ENCODE measurements around the gene C12orf42.

DNA sequence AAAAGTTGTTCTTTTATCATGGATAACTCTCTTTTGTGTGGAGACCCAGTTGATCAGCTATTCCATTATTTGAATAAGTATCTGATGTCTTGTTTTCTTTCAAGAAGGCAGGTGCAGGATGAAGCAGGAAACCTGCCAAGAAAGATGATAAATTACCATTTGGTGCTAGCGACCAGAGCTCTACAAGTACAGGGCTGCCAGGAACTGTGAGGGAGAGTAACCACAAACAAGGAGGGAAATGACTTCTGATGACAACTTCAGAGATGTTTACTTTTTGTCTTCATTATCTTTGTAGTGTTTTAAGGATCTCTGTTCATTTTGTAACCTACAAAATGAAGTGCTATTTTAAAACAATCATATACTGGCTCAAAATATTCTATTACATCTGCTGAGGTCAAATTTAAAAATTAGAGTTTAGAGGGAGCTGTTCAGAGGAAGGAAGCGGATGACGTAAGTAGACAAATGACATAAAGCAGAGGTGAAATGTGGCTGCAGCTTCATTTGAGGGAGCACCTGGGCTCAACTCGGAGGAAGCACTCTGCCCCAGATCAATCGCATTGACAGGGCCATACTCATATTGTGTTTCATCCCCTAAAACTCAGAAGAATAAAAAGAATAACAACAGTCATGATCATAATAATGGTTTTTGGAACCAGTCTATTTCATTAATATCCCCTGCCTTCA is 226.8 kb downstream of the C12orf42 start:
- TF ChIP-seq, protein P1, sequence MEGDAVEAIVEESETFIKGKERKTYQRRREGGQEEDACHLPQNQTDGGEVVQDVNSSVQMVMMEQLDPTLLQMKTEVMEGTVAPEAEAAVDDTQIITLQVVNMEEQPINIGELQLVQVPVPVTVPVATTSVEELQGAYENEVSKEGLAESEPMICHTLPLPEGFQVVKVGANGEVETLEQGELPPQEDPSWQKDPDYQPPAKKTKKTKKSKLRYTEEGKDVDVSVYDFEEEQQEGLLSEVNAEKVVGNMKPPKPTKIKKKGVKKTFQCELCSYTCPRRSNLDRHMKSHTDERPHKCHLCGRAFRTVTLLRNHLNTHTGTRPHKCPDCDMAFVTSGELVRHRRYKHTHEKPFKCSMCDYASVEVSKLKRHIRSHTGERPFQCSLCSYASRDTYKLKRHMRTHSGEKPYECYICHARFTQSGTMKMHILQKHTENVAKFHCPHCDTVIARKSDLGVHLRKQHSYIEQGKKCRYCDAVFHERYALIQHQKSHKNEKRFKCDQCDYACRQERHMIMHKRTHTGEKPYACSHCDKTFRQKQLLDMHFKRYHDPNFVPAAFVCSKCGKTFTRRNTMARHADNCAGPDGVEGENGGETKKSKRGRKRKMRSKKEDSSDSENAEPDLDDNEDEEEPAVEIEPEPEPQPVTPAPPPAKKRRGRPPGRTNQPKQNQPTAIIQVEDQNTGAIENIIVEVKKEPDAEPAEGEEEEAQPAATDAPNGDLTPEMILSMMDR (IDR thresholded peaks at IDR 0.05): no peak
- TF ChIP-seq EZH2 (IDR thresholded peaks at IDR 0.05; ENCODE audit: borderline replicate concordance, insufficient read depth, low read depth, low read length, poor library complexity, severe bottlenecking): no peak
